MM.1S (cell line): Measurements from ENCODE around the gene POU5F2.

Experiments used
- DNase-seq: peaks from one replicate; pipeline ENCODE4 v3.0.0-alpha.2; 2015
- H2AFZ ChIP-seq: fragments of 300-600 bp; sonication (generic); 2 replicates; pipeline ENCODE4 v1.6.0; 2016; ENCODE audit warnings: antibody characterized with exemption, low read length
- H3F3A ChIP-seq: fragments of 300-600 bp; sonication (generic); 2 replicates; pipeline ENCODE4 v1.6.1; 2016; ENCODE audit warnings: mild to moderate bottlenecking, antibody characterized with exemption, low read length, moderate library complexity, mixed read lengths; ENCODE audit not compliant: insufficient read depth
- H3K27ac ChIP-seq: fragments of 300-600 bp; sonication (generic); 2 replicates; pipeline ENCODE4 v1.5.1; 2016; ENCODE audit warnings: mild to moderate bottlenecking, low read length
- H3K27me3 ChIP-seq: fragments of 300-600 bp; sonication (generic); replicated peaks from 2 replicates; pipeline ENCODE4 v1.6.0; 2016; ENCODE audit warnings: low read length; ENCODE audit not compliant: insufficient read depth
- H3K36me3 ChIP-seq: fragments of 300-600 bp; sonication (generic); replicated peaks from 2 replicates; pipeline ENCODE4 v1.6.1; 2016; ENCODE audit warnings: mild to moderate bottlenecking, low read length, mixed read lengths; ENCODE audit not compliant: insufficient read depth
- H3K4me1 ChIP-seq: fragments of 300-600 bp; sonication (generic); 2 replicates; pipeline ENCODE4 v1.6.1; 2016; ENCODE audit warnings: low read length, mixed read lengths
- H3K4me2 ChIP-seq: fragments of 300-600 bp; sonication (generic); 2 replicates; pipeline ENCODE4 v1.6.0; 2016; ENCODE audit warnings: low read depth, low read length
- H3K4me3 ChIP-seq: fragments of 300-600 bp; sonication (generic); 2 replicates; pipeline ENCODE4 v1.5.1; 2016; ENCODE audit warnings: low read length, mixed read lengths
- H3K79me2 ChIP-seq: fragments of 300-600 bp; sonication (generic); 2 replicates; pipeline ENCODE4 v1.6.1; 2016; ENCODE audit warnings: mixed run types, low read length, mixed read lengths
- H3K9ac ChIP-seq: fragments of 300-600 bp; sonication (generic); 2 replicates; pipeline ENCODE4 v1.6.1; 2016; ENCODE audit warnings: low read length, mixed read lengths
- H3K9me2 ChIP-seq: fragments of 300-600 bp; sonication (generic); replicated peaks from 2 replicates; pipeline ENCODE4 v1.6.1; 2016; ENCODE audit warnings: mild to moderate bottlenecking, low read length, mixed read lengths; ENCODE audit not compliant: insufficient read depth
- H3K9me3 ChIP-seq: fragments of 300-600 bp; sonication (generic); replicated peaks from 2 replicates; pipeline ENCODE4 v1.6.1; 2016; ENCODE audit warnings: mild to moderate bottlenecking, low read length, mixed read lengths; ENCODE audit not compliant: insufficient read depth
- H4K20me1 ChIP-seq: fragments of 300-600 bp; sonication (generic); 2 replicates; pipeline ENCODE4 v1.6.1; 2016; ENCODE audit warnings: mild to moderate bottlenecking, low read length, moderate library complexity, mixed read lengths; ENCODE audit not compliant: insufficient read depth
- EZH2 ChIP-seq: fragments of 300-600 bp; sonication (generic); optimal IDR thresholded peaks from 2 replicates; pipeline ENCODE3; 2017; ENCODE audit warnings: low read depth, mild to moderate bottlenecking, antibody characterized with exemption, low read length, mixed read lengths
- EZH2phosphoT487 ChIP-seq: fragments of 300-600 bp; sonication (generic); IDR thresholded peaks from 2 replicates; pipeline ENCODE4 v1.6.1; 2018; ENCODE audit warnings: antibody characterized with exemption, low read length
- TF ChIP-seq, protein P1 (sequence below): fragments of 300-600 bp; sonication (generic); IDR thresholded peaks from 2 replicates; pipeline ENCODE4 v1.5.1; 2016; ENCODE audit warnings: antibody characterized with exemption, low read length, mixed read lengths

POU5F2 gene

DNA sequence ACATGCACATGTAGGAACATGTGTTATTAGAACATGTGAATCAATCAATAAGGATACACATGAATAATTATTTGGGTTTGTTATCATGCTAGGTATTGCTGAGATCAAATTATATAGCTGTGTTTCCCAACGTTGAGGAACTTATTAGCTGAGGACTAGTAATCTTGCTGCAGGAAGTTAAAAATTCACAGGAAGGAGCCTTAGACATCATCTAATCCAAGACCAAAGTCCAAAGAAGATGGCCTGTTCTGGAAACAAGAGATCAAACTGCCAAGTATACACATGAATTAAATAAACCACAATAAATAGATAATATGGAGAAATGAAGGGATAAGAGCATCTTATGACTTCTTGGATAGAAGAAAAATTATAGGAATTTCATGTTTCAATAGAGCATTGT is 19.9 kb downstream of the POU5F2 start:
- H3K4me1 ChIP-seq, result no peaks in the 10 kb centered on the region
- H3K27ac ChIP-seq, result no peak overlapping the region
- no peaks in the 10 kb centered on the region for H3K9me2 ChIP-seq
- H3F3A ChIP-seq, result no peaks in the 10 kb centered on the region
- no peak for DNase-seq
- no peaks in the 10 kb centered on the region for H3K79me2 ChIP-seq
- H2AFZ ChIP-seq, result no peak overlapping the region
- H3K27me3 ChIP-seq, result no peaks in the 10 kb centered on the region
- no peaks in the 10 kb centered on the region for H4K20me1 ChIP-seq
- H3K4me3 ChIP-seq, result no peak overlapping the region
- no peak overlapping the region for H3K4me2 ChIP-seq
- no peak overlapping the region for H3K9ac ChIP-seq
- TF ChIP-seq EZH2, result no peak
- TF ChIP-seq, protein P1, sequence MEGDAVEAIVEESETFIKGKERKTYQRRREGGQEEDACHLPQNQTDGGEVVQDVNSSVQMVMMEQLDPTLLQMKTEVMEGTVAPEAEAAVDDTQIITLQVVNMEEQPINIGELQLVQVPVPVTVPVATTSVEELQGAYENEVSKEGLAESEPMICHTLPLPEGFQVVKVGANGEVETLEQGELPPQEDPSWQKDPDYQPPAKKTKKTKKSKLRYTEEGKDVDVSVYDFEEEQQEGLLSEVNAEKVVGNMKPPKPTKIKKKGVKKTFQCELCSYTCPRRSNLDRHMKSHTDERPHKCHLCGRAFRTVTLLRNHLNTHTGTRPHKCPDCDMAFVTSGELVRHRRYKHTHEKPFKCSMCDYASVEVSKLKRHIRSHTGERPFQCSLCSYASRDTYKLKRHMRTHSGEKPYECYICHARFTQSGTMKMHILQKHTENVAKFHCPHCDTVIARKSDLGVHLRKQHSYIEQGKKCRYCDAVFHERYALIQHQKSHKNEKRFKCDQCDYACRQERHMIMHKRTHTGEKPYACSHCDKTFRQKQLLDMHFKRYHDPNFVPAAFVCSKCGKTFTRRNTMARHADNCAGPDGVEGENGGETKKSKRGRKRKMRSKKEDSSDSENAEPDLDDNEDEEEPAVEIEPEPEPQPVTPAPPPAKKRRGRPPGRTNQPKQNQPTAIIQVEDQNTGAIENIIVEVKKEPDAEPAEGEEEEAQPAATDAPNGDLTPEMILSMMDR, result no peak
- no peak for TF ChIP-seq EZH2phosphoT487
- H3K36me3 ChIP-seq, result no peaks in the 10 kb centered on the region
- H3K9me3 ChIP-seq, result no peaks in the 10 kb centered on the region

DNA sequence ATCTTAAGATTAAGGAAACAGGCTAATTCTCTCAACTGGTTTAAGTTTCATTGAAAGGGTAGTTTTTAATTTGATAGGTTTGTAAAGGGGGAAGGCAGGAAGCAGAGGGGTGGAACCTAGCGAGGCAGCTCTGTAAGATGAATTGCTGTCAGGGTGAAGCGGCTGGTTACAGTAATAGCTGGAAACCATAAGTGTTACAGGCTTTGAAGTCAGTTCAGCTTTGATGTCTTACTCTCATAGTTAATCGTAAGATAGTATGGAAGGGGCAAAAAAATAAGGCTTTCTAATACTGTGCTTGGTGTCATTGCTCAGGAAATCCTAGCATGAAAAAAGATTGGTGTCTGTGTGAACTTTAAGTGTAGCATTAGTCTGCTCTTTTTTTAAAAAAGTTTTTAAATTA is 20.3 kb downstream of the POU5F2 start:
- no peaks in the 10 kb centered on the region for H3K79me2 ChIP-seq
- no peak overlapping the region for H3K27ac ChIP-seq
- H4K20me1 ChIP-seq, result no peaks in the 10 kb centered on the region
- TF ChIP-seq EZH2phosphoT487, result no peak
- TF ChIP-seq EZH2, result no peak
- TF ChIP-seq, protein P1, result no peak
- H3K27me3 ChIP-seq, result no peaks in the 10 kb centered on the region
- H3K4me1 ChIP-seq, result no peaks in the 10 kb centered on the region
- no peak overlapping the region for H3K4me3 ChIP-seq
- DNase-seq, result no peak
- H2AFZ ChIP-seq, result no peak overlapping the region
- H3K9me2 ChIP-seq, result no peaks in the 10 kb centered on the region
- H3K9ac ChIP-seq, result no peak overlapping the region
- no peaks in the 10 kb centered on the region for H3K9me3 ChIP-seq
- H3K4me2 ChIP-seq, result no peak overlapping the region
- no peaks in the 10 kb centered on the region for H3F3A ChIP-seq
- H3K36me3 ChIP-seq, result no peaks in the 10 kb centered on the region

DNA sequence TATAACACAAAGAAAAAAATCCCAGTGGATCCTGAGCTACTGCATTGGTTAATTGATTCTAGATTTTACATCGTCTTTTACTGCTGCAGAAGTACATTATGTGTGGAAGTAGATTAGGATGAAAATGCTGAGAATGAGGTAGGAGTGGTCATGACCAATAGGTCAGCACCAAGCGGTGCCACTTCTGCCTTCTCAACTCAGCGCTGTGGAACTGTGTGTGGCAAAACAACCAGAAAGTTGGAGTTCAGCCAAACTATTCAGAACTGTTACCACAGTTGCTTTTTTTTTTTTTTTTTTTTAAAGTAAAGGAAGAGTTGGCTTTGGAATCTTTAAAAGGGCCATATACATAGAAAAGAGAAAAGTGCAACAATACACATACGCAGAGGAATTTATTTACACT is 24.2 kb downstream of the POU5F2 start:
- no peaks in the 10 kb centered on the region for H3K9me3 ChIP-seq
- H3K4me3 ChIP-seq, result no peak overlapping the region
- TF ChIP-seq EZH2 (no peak), EZH2phosphoT487 (no peak)
- TF ChIP-seq, protein P1, result no peak
- no peaks in the 10 kb centered on the region for H3F3A ChIP-seq
- no peak for DNase-seq
- H3K36me3 ChIP-seq, result no peaks in the 10 kb centered on the region
- H4K20me1 ChIP-seq, result no peaks in the 10 kb centered on the region
- no peaks in the 10 kb centered on the region for H3K27me3 ChIP-seq
- no peak overlapping the region for H3K4me2 ChIP-seq
- H3K79me2 ChIP-seq, result no peaks in the 10 kb centered on the region
- no peak overlapping the region for H3K27ac ChIP-seq
- H3K4me1 ChIP-seq, result no peaks in the 10 kb centered on the region
- H2AFZ ChIP-seq, result no peak overlapping the region
- H3K9ac ChIP-seq, result no peak overlapping the region
- H3K9me2 ChIP-seq, result no peaks in the 10 kb centered on the region
